Cerebellar cortex (tissue), 1 donor: ENCODE results near the gene FSTL4.
"Not testable (repeated sequence)": the region's sequence is repeated elsewhere in the genome, so short reads cannot be mapped to it uniquely, and the experiment has no call there.

ENCODE experiments used
- DNase-seq: peaks from one replicate; pipeline ENCODE4 v3.0.0-alpha.2; 2015; ENCODE audit warnings: low spot score

Gene FSTL4

GRCh38 chr5:133222040-133222439, 390.3 kb downstream of the FSTL4 start:
- DNase-seq = no peak

- DNase-seq = no peak
Measured at GRCh38 chr5:133220851-133221674, 391.3 kb downstream of the FSTL4 start.

DNA sequence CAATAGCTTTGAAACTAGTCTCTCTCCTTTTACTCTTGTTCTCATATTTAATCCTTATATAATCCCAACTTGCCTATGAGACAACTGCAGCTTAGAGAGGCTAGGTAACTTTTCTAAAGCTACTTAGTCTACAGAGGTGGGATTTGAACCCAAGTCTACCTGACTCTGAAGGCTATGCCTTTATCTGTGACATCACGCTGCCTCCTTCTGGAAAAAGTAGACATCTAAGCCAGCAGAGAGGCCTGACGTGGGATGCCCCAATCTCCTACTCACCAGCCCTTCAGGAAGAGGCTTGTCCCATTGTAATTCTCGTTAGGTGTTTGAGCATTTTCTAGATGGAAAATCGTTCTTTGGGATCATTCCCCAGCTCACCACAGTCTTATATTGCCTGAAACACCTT, 393.0 kb downstream of the FSTL4 start:
- DNase-seq = no peak

DNA sequence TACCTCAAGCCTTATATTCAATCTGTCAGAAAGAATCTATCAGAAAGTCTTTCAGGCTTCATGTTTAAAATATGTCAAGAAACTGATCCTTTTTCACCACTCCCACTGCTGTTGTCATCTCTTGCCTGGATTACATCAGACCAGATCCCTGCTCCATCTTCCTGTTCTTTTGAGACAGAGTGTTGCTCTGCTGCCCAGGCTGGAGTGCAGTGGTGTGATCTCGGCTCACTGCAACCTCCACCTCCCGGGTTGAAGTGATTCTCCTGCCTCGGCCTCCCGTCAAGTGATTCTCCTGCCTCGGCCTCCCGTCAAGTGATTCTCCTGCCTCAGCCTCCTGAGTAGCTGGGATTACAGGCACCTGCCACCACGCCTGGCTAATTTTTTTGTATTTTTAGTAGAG, 396.2 kb downstream of the FSTL4 start:
- not testable (repeated sequence) for DNase-seq

GRCh38 chr5:133214153-133214820, 398.1 kb downstream of the FSTL4 start:
- no peak for DNase-seq

- no peak for DNase-seq
Measured at GRCh38 chr5:133205649-133206048, 406.7 kb downstream of the FSTL4 start.

GRCh38 chr5:133205204-133205603, 407.1 kb downstream of the FSTL4 start:
- DNase-seq = no peak

- DNase-seq = no peak
Measured at GRCh38 chr5:133203317-133204305, 408.7 kb downstream of the FSTL4 start.

GRCh38 chr5:133202066-133202665, 410.2 kb downstream of the FSTL4 start:
- no peak for DNase-seq

DNA sequence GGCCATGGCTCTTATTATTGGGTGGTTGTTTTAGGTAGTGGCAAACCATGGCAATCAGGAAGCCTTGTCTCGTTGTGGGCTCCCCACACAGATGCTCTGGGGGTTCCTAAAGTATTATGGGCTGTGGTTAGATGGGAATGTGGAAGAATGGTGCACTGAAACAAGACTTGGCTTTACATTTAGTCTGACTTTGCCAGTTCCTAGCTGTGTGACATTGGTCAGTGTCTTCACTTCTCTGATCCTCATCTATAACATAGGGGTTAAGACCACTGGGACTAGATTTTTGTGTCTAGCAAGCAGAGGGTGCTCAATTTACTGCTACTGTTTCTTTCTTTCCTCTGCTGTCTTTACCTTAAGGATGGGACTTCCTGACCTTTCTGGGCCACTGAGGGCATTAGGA, 411.0 kb downstream of the FSTL4 start:
- DNase-seq = no peak

- DNase-seq = no peak
Measured at GRCh38 chr5:133200256-133200655, 412.1 kb downstream of the FSTL4 start.

- DNase-seq = no peak
Measured at GRCh38 chr5:133199417-133200178, 412.7 kb downstream of the FSTL4 start.

DNA sequence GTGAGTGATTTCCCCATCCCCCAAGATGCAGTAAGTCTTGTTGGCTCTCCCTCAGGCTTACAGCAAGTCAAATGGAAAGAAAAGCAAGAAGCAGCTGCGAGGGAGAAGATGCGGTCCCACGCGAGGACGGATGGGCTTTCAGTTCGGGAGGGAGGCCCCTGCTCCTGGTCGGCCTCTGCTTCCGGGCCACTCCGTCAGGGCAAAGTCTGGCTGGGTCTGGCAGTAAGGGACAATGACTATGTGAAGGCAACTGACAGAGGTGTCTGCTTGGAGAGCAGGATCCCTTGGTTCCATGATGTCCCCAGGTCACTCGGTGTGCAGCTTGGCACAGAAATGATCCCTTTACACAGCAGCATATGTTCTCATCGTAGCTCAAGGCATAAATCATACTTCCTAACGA, 413.8 kb downstream of the FSTL4 start:
- DNase-seq = no peak

GRCh38 chr5:133196441-133197085, 415.8 kb downstream of the FSTL4 start:
- no peak for DNase-seq

- no peak for DNase-seq
Measured at GRCh38 chr5:133195250-133195649, 417.1 kb downstream of the FSTL4 start.

DNA sequence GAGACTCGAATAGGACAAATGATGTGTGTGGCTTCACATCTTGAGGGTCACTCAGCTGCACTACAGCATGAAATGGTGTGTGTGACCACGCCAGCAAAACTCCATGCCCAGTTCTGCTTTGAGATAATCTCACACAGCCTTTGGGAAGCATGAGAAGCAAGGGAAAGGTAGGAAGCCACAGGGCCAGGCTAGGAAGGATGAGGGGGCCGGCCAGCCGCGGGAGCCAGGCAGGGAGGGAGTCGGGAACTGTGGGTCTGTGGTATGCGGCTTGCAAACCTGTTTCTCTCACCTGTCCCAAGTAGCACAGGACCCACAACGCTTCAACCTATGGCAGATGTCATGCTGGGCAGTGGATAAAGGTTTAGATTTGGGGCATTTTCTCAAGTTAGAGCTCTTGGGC, 418.5 kb downstream of the FSTL4 start:
- no peak for DNase-seq

DNA sequence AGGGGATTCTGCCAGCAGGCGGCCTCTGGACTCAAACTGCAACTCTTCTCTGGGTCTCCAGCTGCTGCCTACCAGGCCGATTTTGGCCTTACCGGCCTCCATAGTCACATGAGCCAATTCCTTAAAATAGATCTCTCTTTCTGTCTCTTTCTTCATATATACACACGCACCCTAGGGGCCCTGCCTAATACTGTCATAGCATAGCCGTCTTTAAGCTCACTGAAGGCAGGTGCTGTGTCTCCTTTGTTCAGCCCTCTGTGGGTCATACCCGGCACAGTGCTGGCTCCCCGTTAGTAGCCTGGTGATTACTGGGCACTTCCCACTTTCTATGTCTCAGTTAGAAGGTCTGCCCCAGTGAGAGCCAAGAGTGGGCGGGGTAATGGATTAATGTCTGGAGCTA, 419.6 kb downstream of the FSTL4 start:
- no peak for DNase-seq

DNA sequence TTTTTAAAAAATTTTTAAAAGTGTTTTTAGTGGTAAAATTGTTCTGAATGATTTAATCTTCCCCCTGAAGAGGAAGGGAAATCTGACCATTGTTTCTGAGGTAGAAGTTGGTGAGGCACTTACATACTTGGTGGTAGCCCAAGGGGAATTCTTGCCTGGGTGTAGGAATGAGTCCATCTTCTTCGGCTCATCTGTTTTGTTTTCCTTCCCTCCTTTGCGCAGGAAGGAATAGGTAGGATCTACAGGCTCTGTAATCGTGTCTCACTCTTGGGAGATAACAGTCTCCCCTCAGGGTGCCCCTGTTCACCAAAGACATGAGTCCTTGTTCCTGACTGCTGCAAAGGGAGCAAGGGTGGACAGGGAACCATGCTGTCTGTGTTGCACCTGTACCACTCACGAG, 422.5 kb downstream of the FSTL4 start:
- DNase-seq = no peak

GRCh38 chr5:133179405-133179804, 432.9 kb downstream of the FSTL4 start:
- DNase-seq = no peak

DNA sequence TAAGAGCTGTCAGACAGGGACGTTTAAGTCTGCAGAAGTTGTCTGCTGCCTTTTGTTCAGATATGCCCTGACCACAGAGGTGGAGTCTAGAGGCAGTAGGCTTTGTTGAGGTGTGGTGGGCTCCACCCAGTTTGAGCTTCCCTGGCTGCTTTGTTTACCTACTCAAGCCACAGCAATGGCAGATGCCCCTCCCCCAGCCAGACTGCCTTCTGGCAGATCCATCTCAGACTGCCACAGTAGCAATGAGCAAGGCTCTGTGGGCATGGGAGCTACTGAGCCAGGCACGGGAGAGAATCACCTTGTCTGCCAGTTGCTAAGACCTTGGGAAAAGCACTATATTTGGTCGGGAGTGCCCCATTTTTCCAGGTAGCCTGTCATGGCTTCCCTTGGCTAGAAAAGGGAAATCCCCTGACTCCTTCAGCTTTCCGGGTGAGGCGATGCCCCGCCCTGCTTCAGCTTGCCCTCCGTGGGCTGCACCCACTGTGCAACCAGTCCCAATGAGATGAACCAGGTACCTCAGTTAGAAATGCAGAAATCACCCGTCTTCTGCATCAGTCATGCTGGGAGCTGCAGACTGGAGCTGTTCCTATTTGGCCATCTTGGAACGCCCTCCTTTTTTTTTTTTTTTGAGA, 441.5 kb downstream of the FSTL4 start:
- not testable (repeated sequence) for DNase-seq
